Body of pancreas (tissue), 4 donors: Measurements from ENCODE around the gene DUSP6. TPM values are rescaled to one million over a fixed set of nuclear protein-coding genes. Genes with fewer than 3 reads are reported as not detected.
A peak's percentile ranks its signal among the peaks of the same experiment; 100 is the strongest.

Experiments
- ATAC-seq: fragments of 150-250 bp; one replicate; pipeline ENCODE4 v1.9.1; 2016
- DNase-seq, 4 donors: peaks; one replicate each; pipeline ENCODE4 v3.0.0-alpha.2; 2019
- H3K27ac ChIP-seq, 4 donors: fragments of 200-600 bp; sonication (generic); 1 replicate in 3 of 4; 2 replicates in 1 of 4; pipeline versions ENCODE4 v1.5.1 to v1.6.1; 2016 to 2019; ENCODE audit warnings: mild to moderate bottlenecking in 1 of 4, mixed read lengths in 1 of 4, moderate library complexity in 1 of 4
- H3K27me3 ChIP-seq, 2 donors: fragments of 200-600 bp; sonication (generic); one replicate each; pipeline ENCODE4 v1.6.0; 2016; ENCODE audit warnings: mild to moderate bottlenecking in 1 of 2
- H3K36me3 ChIP-seq, 2 donors: fragments of 200-600 bp; sonication (generic); replicated peaks in 1 of 2; 2 replicates each; pipeline ENCODE4 v1.5.1; 2016; ENCODE audit warnings: low read depth in 2 of 2; ENCODE audit not compliant: insufficient read depth in 1 of 2
- H3K4me1 ChIP-seq: fragments of 200-600 bp; sonication (generic); one replicate; pipeline ENCODE4 v1.6.0; 2016
- H3K4me3 ChIP-seq, 2 donors: fragments of 200-600 bp; sonication (generic); 1 replicate in 1 of 2; 2 replicates in 1 of 2; pipeline ENCODE4 v1.5.1; 2016 to 2019
- H3K9me3 ChIP-seq, 3 donors: fragments of 200-600 bp; sonication (generic); 1 replicate in 2 of 3; 2 replicates in 1 of 3; pipeline ENCODE4 v1.5.1; 2016
- CTCF ChIP-seq, 7 experiments: fragments of 450-650 bp in 4 of 7; fragments of 200-600 bp in 3 of 7; sonication (generic) in 3 of 7; IDR thresholded peaks; one replicate each; pipeline ENCODE4 v1.5.1; 2016 to 2019; ENCODE audit warnings: antibody characterized with exemption in 7 of 7
- POLR2A ChIP-seq, 3 donors: fragments of 450-650 bp; IDR thresholded peaks; one replicate each; pipeline ENCODE4 v1.6.1; 2016; ENCODE audit warnings: antibody characterized with exemption in 3 of 3, mild to moderate bottlenecking in 2 of 3
- WGBS, 2 donors: methylation state at CpG; one replicate each; pipeline ENCODE4 v1.1.5; 2017; 5-methylcytosine and 5-hydroxymethylcytosine counted together
- intact Hi-C: fragments of 100-400 bp; cut with DNase I; formaldehyde crosslinking; loops from one replicate; pipeline ENCODE4 v1.15.1; 2023
- total RNA-seq, 2 donors: library from RNA; depleted of rRNA; stranded (reverse); fragments of >200 nt; gene quantifications; one replicate each; pipeline ENCODE4 v1.1.0, GENCODE V29; 2016

The DUSP6 gene
- total RNA-seq, 2 donors from 2014 or later = 21.3 to 49.8 TPM

- Histone ChIP-seq H3K27ac (peak overlapping the region; percentile 4 to 84 (median 64)), H3K9me3 (no peaks in the 10 kb centered on the region), H3K4me1 (peaks cover 48% of the 10 kb centered on the region), H3K27me3 (no peaks in the 10 kb centered on the region), H3K36me3 (no peaks in the 10 kb centered on the region), H3K4me3 (no peak overlapping the region)
- TF ChIP-seq POLR2A (IDR thresholded peaks at IDR 0.05) (no peak), CTCF (IDR thresholded peaks at IDR 0.05) (no peak)
- ATAC-seq (no peak), DNase-seq (no peak)
- intact Hi-C loops = no loop called here
- WGBS, 2 donors = 61 to 85% methylated on average over 6 of the region's 6 CpGs
Observed at GRCh38 chr12:89383235-89384049, 31.1 kb upstream of the DUSP6 start.

- Histone ChIP-seq H3K27me3 (no peaks in the 10 kb centered on the region), H3K4me3 (no peak overlapping the region), H3K27ac (peak overlapping the region in 2 of 4 donors; percentile 66 to 84), H3K9me3 (no peaks in the 10 kb centered on the region), H3K4me1 (peaks cover 48% of the 10 kb centered on the region), H3K36me3 (no peaks in the 10 kb centered on the region)
- intact Hi-C loops = no loop called here
- TF ChIP-seq CTCF (IDR thresholded peaks at IDR 0.05) (no peak), POLR2A (IDR thresholded peaks at IDR 0.05) (no peak)
- DNase-seq (no peak), ATAC-seq (no peak)
- WGBS, 2 donors = 72 to 88% methylated on average over 5 of the region's 5 CpGs
Observed at GRCh38 chr12:89382328-89382727, 30.0 kb upstream of the DUSP6 start.

GRCh38 chr12:89379839-89380467 is 27.7 kb upstream of the DUSP6 start:
- no peak overlapping the region for H3K4me3 ChIP-seq
- no peaks in the 10 kb centered on the region for H3K27me3 ChIP-seq
- H3K9me3 ChIP-seq = no peaks in the 10 kb centered on the region
- intact Hi-C loops = no loop called here
- ATAC-seq (no peak), DNase-seq (no peak)
- no peaks in the 10 kb centered on the region for H3K36me3 ChIP-seq
- peaks cover 30% of the 10 kb centered on the region for H3K4me1 ChIP-seq
- TF ChIP-seq CTCF (IDR thresholded peaks at IDR 0.05) = no peak
- TF ChIP-seq POLR2A (IDR thresholded peaks at IDR 0.05) = no peak
- WGBS, 2 donors = 81 to 91% methylated on average over 5 of the region's 5 CpGs
- peak overlapping the region in 1 of 4 donors; percentile 1 for H3K27ac ChIP-seq

GRCh38 chr12:89379148-89379838 is 27.0 kb upstream of the DUSP6 start:
- intact Hi-C loops = no loop called here
- peak overlapping the region in 1 of 4 donors; percentile 1 for H3K27ac ChIP-seq
- no peaks in the 10 kb centered on the region for H3K27me3 ChIP-seq
- H3K9me3 ChIP-seq = no peaks in the 10 kb centered on the region
- no peaks in the 10 kb centered on the region for H3K36me3 ChIP-seq
- H3K4me1 ChIP-seq = peaks cover 27% of the 10 kb centered on the region
- no peak for DNase-seq
- 65 to 75% methylated on average over 6 of the region's 6 CpGs for WGBS, 2 donors
- no peak for TF ChIP-seq POLR2A (IDR thresholded peaks at IDR 0.05)
- no peak for TF ChIP-seq CTCF (IDR thresholded peaks at IDR 0.05)
- ATAC-seq = no peak
- H3K4me3 ChIP-seq = no peak overlapping the region
